GM12874 (cell line): ENCODE data around the gene ZBTB2.

ENCODE experiments used
- CTCF ChIP-seq: IDR thresholded peaks from 2 replicates; pipeline ENCODE4 v1.5.1; 2011; ENCODE audit warnings: low read depth, mild to moderate bottlenecking, control low read depth, low read length, moderate library complexity; ENCODE audit not compliant: insufficient read depth

ZBTB2 gene

GRCh38 chr6:151402228-151402627, 10.9 kb upstream of the ZBTB2 start:
- TF ChIP-seq CTCF: no peak

- no peak for TF ChIP-seq CTCF
Observed at GRCh38 chr6:151400473-151400872, 9.1 kb upstream of the ZBTB2 start.

- no peak for TF ChIP-seq CTCF
Observed at GRCh38 chr6:151399679-151400078, 8.3 kb upstream of the ZBTB2 start.

GRCh38 chr6:151393410-151393809, 2.1 kb upstream of the ZBTB2 start:
- TF ChIP-seq CTCF: no peak

- no peak for TF ChIP-seq CTCF
Observed at GRCh38 chr6:151392427-151392826, 1.1 kb upstream of the ZBTB2 start.

GRCh38 chr6:151390851-151391470, 398 bp downstream of the ZBTB2 start:
- no peak for TF ChIP-seq CTCF

GRCh38 chr6:151390276-151390850, 996 bp downstream of the ZBTB2 start:
- TF ChIP-seq CTCF: no peak
